ENCODE data around the gene BBS9.

- no peak for TF ChIP-seq CTCF (IDR thresholded peaks at IDR 0.05)
- no peak for TF ChIP-seq POLR2A (IDR thresholded peaks at IDR 0.05)
These were observed 270.8 kb downstream of the BBS9 start for GRCh38 chr7:33400214-33400538.

Measured in testis (tissue), 2 donors.